Stimulated activated naive B cell treated with anti-CD40 and anti-IgM and Interleukin-4, amounts not matched to agents 10 μg/mL and 1 μg/mL and 100 μg/mL, for 72 hours (primary cell): Measurements from ENCODE around the gene UBA6.
A peak's percentile ranks its signal among the peaks of the same experiment; 100 is the strongest.

ENCODE experiments used
- ATAC-seq, 2 donors: fragments of 150-1000 bp; cut with Tn5 transposase; replicated peaks; 2 replicates each; pipeline ENCODE4 v1.10.0; 2021; ENCODE audit warnings: moderate library complexity in 1 of 2
- DNase-seq: peaks from one replicate; pipeline ENCODE4 v3.0.0; 2021
- H3K27ac Mint-ChIP-seq: one replicate; pipeline ENCODE4 v1.8.0; 2022; ENCODE audit warnings: mild to moderate bottlenecking, mixed read lengths
- H3K27me3 Mint-ChIP-seq, 2 donors: one replicate each; pipeline ENCODE4 v1.8.0; 2022; ENCODE audit warnings: mixed read lengths in 2 of 2
- H3K36me3 Mint-ChIP-seq, 2 donors: one replicate each; pipeline ENCODE4 v1.8.0; 2022; ENCODE audit warnings: mixed read lengths in 2 of 2, mild to moderate bottlenecking in 1 of 2
- H3K4me1 Mint-ChIP-seq, 2 donors: one replicate each; pipeline ENCODE4 v1.8.0; 2022; ENCODE audit warnings: mixed read lengths in 2 of 2, mild to moderate bottlenecking in 1 of 2
- H3K4me3 Mint-ChIP-seq, 2 donors: one replicate each; pipeline ENCODE4 v1.8.0; 2022; ENCODE audit warnings: mild to moderate bottlenecking in 2 of 2, mixed read lengths in 2 of 2, moderate library complexity in 1 of 2
- H3K9me3 Mint-ChIP-seq, 2 donors: one replicate each; pipeline ENCODE4 v1.8.0; 2022; ENCODE audit warnings: mixed read lengths in 2 of 2, mild to moderate bottlenecking in 1 of 2

UBA6 gene

DNA sequence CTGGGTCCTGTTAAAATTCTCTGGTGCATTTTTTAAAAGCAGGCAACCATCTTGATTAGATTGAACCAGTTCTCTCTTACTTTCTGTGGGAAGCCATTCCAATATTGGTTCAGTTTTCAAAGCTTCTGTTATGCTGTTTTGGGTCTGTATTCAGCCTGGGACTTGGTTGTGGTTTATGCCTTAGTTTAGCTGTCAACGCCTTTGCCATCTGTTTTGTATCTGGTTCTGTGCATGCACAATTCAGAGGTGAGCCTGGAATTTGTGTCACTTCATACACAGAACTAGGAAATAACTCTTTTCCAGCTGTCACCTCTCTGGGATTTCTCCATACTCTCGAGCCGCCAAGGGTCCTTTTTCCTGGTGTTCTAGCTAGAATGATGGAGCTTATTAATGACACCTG, 96.2 kb downstream of the UBA6 start:
- no peak overlapping the region for H3K4me3 Mint-ChIP-seq
- H3K9me3 Mint-ChIP-seq: peaks cover 7 to 9% of the 10 kb centered on the region in 2 donors
- no peak for DNase-seq
- H3K4me1 Mint-ChIP-seq: peaks cover 22 to 53% of the 10 kb centered on the region in 2 donors
- H3K36me3 Mint-ChIP-seq: peaks cover 67 to 77% of the 10 kb centered on the region in 2 donors
- H3K27ac Mint-ChIP-seq: no peak overlapping the region
- ATAC-seq: no peak
- H3K27me3 Mint-ChIP-seq: no peaks in the 10 kb centered on the region

DNA sequence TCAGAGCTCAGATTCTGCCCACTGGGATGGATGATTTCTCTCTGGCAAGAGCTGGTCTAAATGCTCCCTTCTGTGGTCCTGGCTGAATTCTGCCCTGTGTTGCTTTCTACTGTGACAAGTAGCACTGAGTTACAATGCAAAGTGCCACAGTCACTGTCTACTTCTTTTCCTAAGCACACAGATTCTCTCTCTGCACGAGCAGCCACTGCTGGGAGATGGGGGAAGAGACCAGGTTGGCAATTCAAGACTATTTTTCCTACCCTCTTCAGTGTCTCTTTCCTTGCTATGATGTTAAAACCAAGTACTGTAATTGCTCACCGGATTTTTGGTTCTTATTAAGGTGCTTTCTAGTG, 97.0 kb downstream of the UBA6 start:
- Mint-ChIP-seq H3K9me3 (peaks cover 3 to 7% of the 10 kb centered on the region in 2 donors), H3K27ac (no peak overlapping the region), H3K4me3 (no peak overlapping the region), H3K4me1 (peaks cover 22 to 60% of the 10 kb centered on the region in 2 donors), H3K36me3 (peaks cover 65 to 75% of the 10 kb centered on the region in 2 donors), H3K27me3 (no peaks in the 10 kb centered on the region)
- no peak for ATAC-seq
- no peak for DNase-seq

DNA sequence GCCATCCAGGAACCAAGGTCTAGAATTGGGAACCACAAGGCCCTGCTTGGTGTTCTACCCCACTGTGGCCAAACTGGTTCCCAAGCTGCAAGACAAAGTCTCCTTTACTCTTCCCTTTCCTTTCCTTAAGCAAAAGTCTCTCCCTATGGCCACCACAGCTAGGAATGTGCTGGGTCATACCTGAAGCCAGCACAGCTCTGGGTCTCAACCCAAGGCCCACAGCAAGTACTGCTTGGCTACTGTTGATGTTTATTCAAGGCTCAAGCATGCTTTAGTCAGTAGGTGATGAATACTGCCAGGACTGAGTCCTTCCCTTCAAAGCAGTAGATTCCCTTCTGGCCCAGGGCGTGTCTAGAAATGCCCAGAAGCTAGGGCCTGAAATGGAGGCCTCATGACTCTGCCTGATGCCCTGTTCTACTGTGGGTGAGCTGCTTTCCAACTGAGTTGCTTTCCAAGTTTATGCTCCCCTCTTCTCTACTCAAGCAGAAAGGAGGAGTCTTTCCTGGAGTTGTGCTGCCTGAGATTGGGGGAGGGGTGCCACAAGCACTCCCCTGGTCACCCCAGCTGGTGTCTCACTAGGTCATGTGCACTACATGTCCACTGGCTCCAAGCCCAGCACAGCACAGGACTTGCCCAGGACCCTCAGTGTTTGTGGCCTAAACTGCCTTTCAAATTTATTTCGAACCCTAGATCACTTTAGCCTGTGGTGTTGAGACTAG, 97.5 kb downstream of the UBA6 start:
- H3K4me3 Mint-ChIP-seq: no peak overlapping the region
- peaks cover 65 to 75% of the 10 kb centered on the region in 2 donors for H3K36me3 Mint-ChIP-seq

DNA sequence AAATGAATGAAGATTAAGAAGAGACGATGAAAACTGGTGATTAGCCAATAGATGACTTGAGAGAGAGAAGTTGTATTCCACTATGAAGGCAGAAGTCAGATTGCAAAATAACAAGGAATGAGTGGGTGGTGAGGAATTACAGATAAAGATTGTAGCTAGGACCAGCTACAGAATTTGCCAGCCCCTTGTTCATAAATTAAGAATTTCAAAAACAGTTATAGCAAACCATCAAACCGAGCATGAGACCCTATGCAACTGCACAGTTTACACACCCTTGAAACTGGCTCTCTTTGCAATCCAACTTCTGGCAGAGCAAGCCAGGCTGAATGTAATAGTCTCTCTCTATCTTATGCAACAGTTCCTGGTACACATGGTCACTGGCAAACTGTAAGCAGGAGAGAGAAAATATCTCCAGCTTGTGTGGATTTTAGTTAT, 107.2 kb downstream of the UBA6 start:
- H3K4me3 Mint-ChIP-seq: no peak overlapping the region
- ATAC-seq: no peak
- no peaks in the 10 kb centered on the region for H3K27me3 Mint-ChIP-seq
- peaks cover 26 to 42% of the 10 kb centered on the region in 2 donors for H3K4me1 Mint-ChIP-seq
- peaks cover 8 to 11% of the 10 kb centered on the region in 2 donors for H3K9me3 Mint-ChIP-seq
- no peak overlapping the region for H3K27ac Mint-ChIP-seq
- DNase-seq: no peak
- H3K36me3 Mint-ChIP-seq: peaks cover 60 to 74% of the 10 kb centered on the region in 2 donors

More for the DNA sequence above, 97.5 kb downstream of the UBA6 start:
- DNase-seq: no peak
- Mint-ChIP-seq H3K27me3 (no peaks in the 10 kb centered on the region), H3K9me3 (peaks cover 3 to 7% of the 10 kb centered on the region in 2 donors), H3K4me1 (peaks cover 22 to 61% of the 10 kb centered on the region in 2 donors), H3K27ac (peak overlapping the region; percentile 81)
- no peak for ATAC-seq

DNA sequence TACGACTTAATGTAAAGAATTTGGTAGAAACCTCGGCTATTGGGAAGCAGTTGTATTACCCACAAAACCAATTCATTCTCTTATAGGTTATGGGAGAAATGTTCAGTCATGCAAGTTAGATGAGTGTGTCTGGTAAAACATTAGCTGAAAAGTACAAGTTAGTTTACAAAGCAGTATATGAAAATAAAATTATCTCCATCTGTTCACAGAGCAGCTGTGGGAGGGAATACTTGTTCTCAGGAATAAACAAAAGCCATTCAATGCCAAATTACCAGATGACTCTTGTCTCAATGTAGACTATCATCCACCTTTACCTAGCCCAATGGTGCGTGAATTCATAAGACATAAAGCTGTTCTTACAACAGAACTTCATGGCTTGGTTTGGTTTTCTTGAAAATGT, 113.8 kb downstream of the UBA6 start:
- no peak for ATAC-seq
- Mint-ChIP-seq H3K27me3 (no peaks in the 10 kb centered on the region), H3K36me3 (peaks cover 30 to 60% of the 10 kb centered on the region in 2 donors), H3K4me3 (no peak overlapping the region), H3K9me3 (no peaks in the 10 kb centered on the region), H3K4me1 (peaks cover 11 to 20% of the 10 kb centered on the region in 2 donors), H3K27ac (peak overlapping the region; percentile 56)
- DNase-seq: no peak

DNA sequence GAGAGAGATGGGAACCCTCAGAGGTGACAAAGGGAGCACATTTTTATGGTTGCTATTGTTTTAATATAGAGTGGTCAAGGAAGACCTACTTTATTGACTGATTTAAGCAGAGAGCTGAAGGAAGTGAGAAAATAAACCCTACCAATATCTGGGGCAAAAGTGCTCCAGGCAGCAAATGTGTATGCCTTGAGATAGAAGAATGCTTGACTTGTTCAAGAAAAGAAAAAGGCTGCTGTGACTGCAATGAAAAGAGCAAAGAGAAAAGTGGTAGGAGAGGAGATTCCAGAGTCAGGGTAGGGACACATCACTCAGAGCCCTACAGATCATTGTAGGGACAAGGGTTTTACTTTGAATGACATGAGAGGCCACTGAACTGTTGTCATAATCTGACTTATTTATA, 116.5 kb downstream of the UBA6 start:
- Mint-ChIP-seq H3K27ac (peak overlapping the region; percentile 72), H3K9me3 (peaks cover 0 to under 1% of the 10 kb centered on the region in 2 donors), H3K36me3 (peaks cover 28 to 57% of the 10 kb centered on the region in 2 donors), H3K4me1 (peaks cover 21 to 39% of the 10 kb centered on the region in 2 donors), H3K4me3 (no peak overlapping the region), H3K27me3 (no peaks in the 10 kb centered on the region)
- ATAC-seq (no peak), DNase-seq (no peak)

DNA sequence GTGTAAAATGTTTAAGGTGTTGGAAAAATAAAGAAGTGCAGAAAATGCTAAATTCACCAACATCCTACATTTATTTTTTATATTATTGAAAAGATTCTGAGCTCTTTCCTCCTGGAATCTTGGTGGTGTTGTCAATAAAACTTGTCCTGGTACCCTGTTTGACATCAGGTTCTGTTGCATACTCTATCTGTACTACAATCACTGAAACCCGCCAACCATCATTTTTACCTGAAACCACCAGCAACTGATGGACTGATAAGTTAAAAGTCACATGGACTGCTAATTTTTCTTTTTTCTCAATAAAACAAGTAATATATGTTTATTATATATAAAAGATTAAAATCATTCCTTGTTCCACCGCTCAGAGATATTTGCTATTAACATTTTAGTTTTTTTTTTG, 119.0 kb downstream of the UBA6 start:
- no peak overlapping the region for H3K27ac Mint-ChIP-seq
- peaks cover 36 to 58% of the 10 kb centered on the region in 2 donors for H3K36me3 Mint-ChIP-seq
- peaks cover 31 to 45% of the 10 kb centered on the region in 2 donors for H3K4me1 Mint-ChIP-seq
- H3K27me3 Mint-ChIP-seq: no peaks in the 10 kb centered on the region
- H3K9me3 Mint-ChIP-seq: peaks cover 0 to 5% of the 10 kb centered on the region in 2 donors
- DNase-seq (no peak), ATAC-seq (no peak)
- H3K4me3 Mint-ChIP-seq: no peak overlapping the region

DNA sequence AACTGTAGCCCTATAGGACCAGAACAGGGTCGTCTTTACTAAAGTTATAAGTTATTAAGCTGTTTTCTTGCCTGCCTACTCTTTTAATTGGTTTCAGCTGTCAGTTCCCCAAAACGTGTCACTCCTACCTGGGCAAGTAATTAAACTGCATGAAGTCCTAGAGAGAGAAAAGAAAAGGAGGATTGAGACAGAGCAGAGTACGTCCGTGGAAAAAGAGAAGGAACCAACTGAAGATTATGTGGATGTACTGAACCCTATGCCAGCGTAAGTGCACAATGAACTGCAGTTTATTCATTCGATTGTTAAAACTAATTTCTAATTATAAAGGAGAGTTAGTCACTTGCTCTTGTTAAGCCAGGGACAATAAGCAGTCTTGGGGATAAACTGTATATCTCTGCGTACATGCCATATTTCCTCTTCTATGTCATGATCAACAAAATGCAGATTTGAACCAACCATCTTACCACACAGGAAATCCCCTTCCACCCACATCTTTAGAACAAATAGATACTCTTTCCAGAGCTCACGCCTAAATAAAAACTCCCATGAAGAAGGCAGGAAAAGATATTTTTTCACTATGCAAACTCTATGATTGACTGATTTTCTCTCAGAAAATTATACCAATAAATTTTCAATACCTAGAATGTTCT, 119.6 kb downstream of the UBA6 start:
- DNase-seq (no peak), ATAC-seq (peak; percentile 85 to 88)
- H3K27me3 Mint-ChIP-seq: no peaks in the 10 kb centered on the region
- peak overlapping the region; percentile 88 for H3K27ac Mint-ChIP-seq
- H3K9me3 Mint-ChIP-seq: peaks cover 0 to 5% of the 10 kb centered on the region in 2 donors
- H3K36me3 Mint-ChIP-seq: peaks cover 39 to 58% of the 10 kb centered on the region in 2 donors
- H3K4me1 Mint-ChIP-seq: peaks cover 33 to 48% of the 10 kb centered on the region in 2 donors
- peak overlapping the region; percentile 48 to 71 for H3K4me3 Mint-ChIP-seq

DNA sequence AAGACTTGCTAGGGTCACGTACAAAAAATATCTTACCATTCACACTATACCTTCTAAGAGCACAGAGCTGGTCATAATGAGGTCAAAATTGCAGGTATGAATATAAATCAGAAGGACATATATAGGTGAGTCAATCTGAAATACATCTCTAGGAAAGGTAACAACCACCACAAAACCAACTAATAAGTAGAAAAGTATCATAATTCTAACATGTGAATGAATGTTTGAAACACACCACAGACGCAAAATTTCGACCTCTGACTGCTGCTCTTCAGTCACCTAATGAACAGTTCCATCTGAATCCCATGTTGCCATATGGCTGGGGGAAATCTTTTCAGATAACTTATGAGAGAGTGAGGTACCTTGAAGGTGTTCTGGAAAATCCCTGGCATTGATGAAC, 120.4 kb downstream of the UBA6 start:
- Mint-ChIP-seq H3K9me3 (peaks cover 0 to 5% of the 10 kb centered on the region in 2 donors), H3K4me3 (peak overlapping the region; percentile 48 to 71), H3K27me3 (no peaks in the 10 kb centered on the region), H3K36me3 (peaks cover 41 to 58% of the 10 kb centered on the region in 2 donors), H3K27ac (peak overlapping the region; percentile 88), H3K4me1 (peaks cover 38 to 56% of the 10 kb centered on the region in 2 donors)
- DNase-seq: no peak
- ATAC-seq: peak; percentile 46 to 56

DNA sequence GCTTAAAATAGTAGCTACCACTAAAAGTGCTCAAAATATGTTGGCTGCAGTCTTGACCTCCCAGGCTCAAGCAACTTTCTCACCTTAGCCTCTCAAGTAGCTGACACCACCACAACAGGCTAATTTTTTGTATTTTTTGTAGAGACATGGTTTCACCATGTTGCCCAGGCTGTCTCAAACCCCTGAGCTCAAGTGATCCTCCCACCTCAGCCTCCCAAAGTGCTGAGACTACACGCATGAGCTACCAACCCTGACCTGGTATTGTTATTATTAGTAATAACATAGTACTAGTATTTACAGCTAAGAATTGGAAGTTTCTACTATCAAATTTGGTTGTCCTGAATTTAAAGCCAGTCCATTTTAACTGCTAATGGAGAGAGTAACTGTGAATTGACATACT, 124.4 kb downstream of the UBA6 start:
- Mint-ChIP-seq H3K9me3 (peaks cover 0 to 5% of the 10 kb centered on the region in 2 donors), H3K36me3 (peaks cover 31 to 51% of the 10 kb centered on the region in 2 donors), H3K4me1 (peaks cover 50 to 65% of the 10 kb centered on the region in 2 donors), H3K4me3 (peak overlapping the region; percentile 59 to 60), H3K27ac (peak overlapping the region; percentile 90), H3K27me3 (no peaks in the 10 kb centered on the region)
- DNase-seq (no peak), ATAC-seq (no peak)

DNA sequence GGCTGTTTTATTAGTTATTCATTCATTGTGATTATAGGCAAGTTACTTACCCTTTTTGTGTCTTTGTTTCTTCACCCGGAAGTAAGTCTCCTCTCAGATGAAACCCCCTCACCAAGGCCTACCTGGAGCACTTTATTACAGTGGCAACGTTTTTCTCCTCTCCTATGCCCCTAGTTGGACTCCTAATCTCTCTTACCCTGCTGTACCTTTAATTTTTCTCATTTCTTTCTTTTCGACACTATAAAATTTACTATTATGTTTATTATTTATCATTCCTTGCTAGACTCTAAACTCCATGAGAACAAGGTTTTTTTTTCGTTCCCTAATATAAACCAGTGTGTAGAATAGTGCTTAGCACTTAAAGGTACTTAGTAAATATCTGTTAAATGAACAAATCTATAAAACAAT, 124.9 kb downstream of the UBA6 start:
- Mint-ChIP-seq H3K4me1 (peaks cover 47 to 60% of the 10 kb centered on the region in 2 donors), H3K27ac (peak overlapping the region; percentile 90), H3K27me3 (no peaks in the 10 kb centered on the region), H3K36me3 (peaks cover 30 to 48% of the 10 kb centered on the region in 2 donors), H3K4me3 (peak overlapping the region; percentile 60 to 71), H3K9me3 (peaks cover 0 to 5% of the 10 kb centered on the region in 2 donors)
- ATAC-seq: no peak
- no peak for DNase-seq

DNA sequence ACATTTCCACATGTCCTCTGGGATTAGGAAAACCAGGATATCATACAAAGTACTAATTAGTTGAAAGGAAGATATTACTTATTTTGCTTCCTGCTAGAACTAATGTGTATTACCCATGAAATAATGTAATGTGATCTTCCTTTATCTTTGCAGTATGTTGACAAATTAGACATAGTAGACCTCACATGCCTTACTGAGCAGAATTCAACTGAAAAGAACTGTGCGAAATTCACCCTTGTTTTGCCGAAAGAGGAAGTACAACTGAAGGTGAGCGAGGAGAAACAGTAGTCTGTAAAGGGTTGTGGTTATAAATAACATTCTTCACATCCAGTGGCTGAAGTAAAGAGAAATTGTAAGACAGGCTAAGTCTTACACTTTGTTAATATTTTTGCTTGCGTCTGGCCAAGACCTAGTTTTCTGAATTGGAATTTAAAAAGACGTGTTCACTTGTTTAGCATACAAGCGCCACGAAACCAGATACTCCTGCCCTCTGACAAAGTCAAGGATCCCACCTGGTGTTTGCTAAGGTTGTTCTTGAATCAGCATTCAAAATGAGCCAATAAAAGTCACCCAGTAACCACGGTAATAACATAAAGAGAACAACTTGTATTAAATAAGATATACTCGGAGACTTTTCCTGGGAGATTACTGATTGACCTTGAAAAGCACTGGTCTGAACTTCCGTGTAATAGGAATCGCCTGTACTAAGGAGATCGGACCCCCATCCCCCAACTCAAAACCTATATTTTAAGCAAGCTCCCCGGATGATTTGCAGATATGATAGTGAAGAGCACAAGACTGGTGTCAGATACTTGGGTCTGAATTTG, 125.5 kb downstream of the UBA6 start:
- H3K4me1 Mint-ChIP-seq: peaks cover 44 to 57% of the 10 kb centered on the region in 2 donors
- peak overlapping the region; percentile 60 to 71 for H3K4me3 Mint-ChIP-seq
- ATAC-seq (peak; percentile 95 to 96), DNase-seq (peak; percentile 35)
- H3K27me3 Mint-ChIP-seq: no peaks in the 10 kb centered on the region
- H3K27ac Mint-ChIP-seq: peak overlapping the region; percentile 90
- peaks cover 0 to 5% of the 10 kb centered on the region in 2 donors for H3K9me3 Mint-ChIP-seq
- peaks cover 28 to 45% of the 10 kb centered on the region in 2 donors for H3K36me3 Mint-ChIP-seq

DNA sequence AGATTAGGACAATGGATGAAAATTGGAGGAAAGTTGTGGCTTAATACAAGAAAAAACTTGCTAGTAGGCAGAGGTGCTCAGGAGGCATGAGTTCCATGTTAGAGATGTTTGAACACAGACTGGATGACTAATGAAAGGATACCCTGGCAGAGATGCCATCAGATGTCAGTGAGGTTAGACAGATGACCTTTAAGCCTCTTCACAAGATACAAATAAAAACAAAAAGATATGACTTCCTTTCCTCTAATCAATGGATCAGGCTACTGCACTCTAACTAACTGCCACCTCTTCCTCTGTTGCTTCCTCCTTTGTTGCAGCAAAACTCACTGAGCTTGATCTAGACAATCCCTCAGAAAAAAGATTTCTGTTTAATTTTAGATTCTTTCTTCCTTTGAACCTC, 127.8 kb downstream of the UBA6 start:
- Mint-ChIP-seq H3K4me3 (peak overlapping the region; percentile 5 to 10), H3K36me3 (peaks cover 17 to 33% of the 10 kb centered on the region in 2 donors), H3K9me3 (no peaks in the 10 kb centered on the region), H3K27ac (peak overlapping the region; percentile 87), H3K27me3 (no peaks in the 10 kb centered on the region), H3K4me1 (peaks cover 40 to 57% of the 10 kb centered on the region in 2 donors)
- DNase-seq (no peak), ATAC-seq (peak; percentile 60 to 62)

DNA sequence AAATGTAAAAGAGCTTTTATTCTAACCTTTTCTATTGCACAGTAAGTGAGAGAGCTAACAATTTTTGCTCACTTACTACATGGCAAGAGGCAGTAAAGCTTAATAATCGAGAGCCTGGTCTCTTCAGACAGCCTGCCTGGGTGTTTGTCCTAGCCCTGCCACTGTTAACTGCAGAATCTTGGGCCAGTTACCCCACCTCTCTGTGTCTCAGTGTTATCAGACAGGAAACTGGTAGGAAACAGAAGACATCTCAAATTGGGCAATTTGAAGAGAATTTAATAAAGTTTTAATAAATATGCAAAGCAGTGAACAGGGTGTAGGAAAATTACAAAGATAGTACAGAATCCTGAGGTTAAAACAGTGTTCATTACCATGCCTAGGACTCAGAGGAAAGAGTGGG, 129.0 kb downstream of the UBA6 start:
- DNase-seq (no peak), ATAC-seq (no peak)
- H3K36me3 Mint-ChIP-seq: peaks cover 12 to 31% of the 10 kb centered on the region in 2 donors
- peaks cover 45 to 61% of the 10 kb centered on the region in 2 donors for H3K4me1 Mint-ChIP-seq
- no peaks in the 10 kb centered on the region for H3K9me3 Mint-ChIP-seq
- H3K27me3 Mint-ChIP-seq: no peaks in the 10 kb centered on the region
- peak overlapping the region; percentile 87 for H3K27ac Mint-ChIP-seq
- H3K4me3 Mint-ChIP-seq: peak overlapping the region in 1 of 2 donors; percentile 17
